Tibial nerve (tissue), 4 donors: ENCODE measurements around the gene EXD3. TPM values are rescaled to one million over a fixed set of nuclear protein-coding genes. Genes with fewer than 3 reads are reported as not detected.
A peak's percentile ranks its signal among the peaks of the same experiment; 100 is the strongest.

Experiments
- DNase-seq, 2 donors: peaks; one replicate each; pipeline ENCODE4 v3.0.0-alpha.2; 2019; ENCODE audit warnings: low spot score in 2 of 2
- H3K27ac ChIP-seq, 4 donors: fragments of 200-600 bp; sonication (generic) in 3 of 4; one replicate each; pipeline ENCODE4 v1.5.1; 2017 to 2019; ENCODE audit warnings: mild to moderate bottlenecking in 1 of 4
- H3K27me3 ChIP-seq, 2 donors: fragments of 200-600 bp; sonication (generic) in 1 of 2; one replicate each; pipeline versions ENCODE4 v1.5.1 to v1.6.0; 2017 to 2019
- H3K36me3 ChIP-seq, 3 donors: fragments of 200-600 bp; sonication (generic); one replicate each; pipeline ENCODE4 v1.5.1; 2018 to 2019
- H3K4me1 ChIP-seq, 4 donors: fragments of 200-600 bp; sonication (generic) in 3 of 4; one replicate each; pipeline ENCODE4 v1.5.1; 2017 to 2019
- H3K4me3 ChIP-seq, 4 donors: fragments of 200-600 bp; sonication (generic) in 3 of 4; one replicate each; pipeline ENCODE4 v1.5.1; 2017 to 2019; ENCODE audit warnings: mild to moderate bottlenecking in 1 of 4, moderate library complexity in 1 of 4
- H3K9me3 ChIP-seq, 4 donors: fragments of 200-600 bp; sonication (generic) in 3 of 4; one replicate each; pipeline ENCODE4 v1.5.1; 2017 to 2019
- CTCF ChIP-seq, 5 experiments: fragments of 200-600 bp in 3 of 5; fragments of 450-650 bp in 2 of 5; sonication (generic) in 3 of 5; IDR thresholded peaks; one replicate each; pipeline ENCODE4 v1.5.1; 2016 to 2019; ENCODE audit warnings: antibody characterized with exemption in 5 of 5, mild to moderate bottlenecking in 3 of 5, moderate library complexity in 2 of 5
- EP300 ChIP-seq, 2 donors: sonication (generic); formaldehyde crosslinking; IDR thresholded peaks; one replicate each; pipeline ENCODE4 v1.6.1; 2017; ENCODE audit warnings: antibody characterized with exemption in 2 of 2, mild to moderate bottlenecking in 1 of 2
- POLR2A ChIP-seq, 2 donors: fragments of 450-650 bp; IDR thresholded peaks; one replicate each; pipeline ENCODE4 v1.6.1; 2017; ENCODE audit warnings: antibody characterized with exemption in 2 of 2, mild to moderate bottlenecking in 2 of 2, moderate library complexity in 2 of 2
- WGBS, 2 donors: methylation state at CpG; one replicate each; pipeline ENCODE4 v1.1.5; 2018; 5-methylcytosine and 5-hydroxymethylcytosine counted together
- total RNA-seq, 4 donors: library from RNA; depleted of rRNA; stranded (reverse); fragments of >200 nt; gene quantifications; one replicate each; pipeline ENCODE4 v1.1.0, GENCODE V29; 2016

The EXD3 gene
- total RNA-seq, 4 donors from 2014 or later = 27.6 to 99.9 (median 55.2) TPM

GRCh38 chr9:137271696-137272076 is 151.3 kb downstream of the EXD3 start:
- Histone ChIP-seq H3K4me3 (no peak overlapping the region), H3K36me3 (peaks cover 3 to 74% (median 9%) of the 10 kb centered on the region in 3 donors), H3K27ac (no peak overlapping the region)

GRCh38 chr9:137270929-137271695 is 151.8 kb downstream of the EXD3 start:
- 70 to 74% methylated on average over 24 to 32 of the region's 32 CpGs for WGBS, 2 donors

More at GRCh38 chr9:137271696-137272076, 151.3 kb downstream of the EXD3 start:
- no peak for DNase-seq
- peaks cover 0 to 17% of the 10 kb centered on the region in 2 donors for H3K27me3 ChIP-seq
- 39 to 41% methylated on average over 3 of the region's 3 CpGs for WGBS, 2 donors
- TF ChIP-seq POLR2A (IDR thresholded peaks at IDR 0.05) = no peak
- TF ChIP-seq EP300 (IDR thresholded peaks at IDR 0.05) = no peak
- no peak for TF ChIP-seq CTCF (IDR thresholded peaks at IDR 0.05)
- no peaks in the 10 kb centered on the region for H3K9me3 ChIP-seq
- H3K4me1 ChIP-seq = peaks cover 0 to 19% (median 11%) of the 10 kb centered on the region in 4 donors

GRCh38 chr9:137269231-137269772 is 153.7 kb downstream of the EXD3 start:
- Histone ChIP-seq H3K36me3 (peaks cover 3 to 98% (median 18%) of the 10 kb centered on the region in 3 donors), H3K27ac (peak overlapping the region in 2 of 4 donors; percentile 18 to 25), H3K27me3 (peaks cover 0 to under 1% of the 10 kb centered on the region in 2 donors), H3K4me3 (peak overlapping the region in 1 of 4 donors; percentile 5), H3K4me1 (peaks cover 0 to 11% (median 1%) of the 10 kb centered on the region in 4 donors), H3K9me3 (no peaks in the 10 kb centered on the region)
- WGBS, 2 donors = 54 to 67% methylated on average over 17 of the region's 17 CpGs
- DNase-seq = no peak
- TF ChIP-seq POLR2A (IDR thresholded peaks at IDR 0.05) (no peak), CTCF (IDR thresholded peaks at IDR 0.05) (no peak), EP300 (IDR thresholded peaks at IDR 0.05) (no peak)

More at GRCh38 chr9:137270929-137271695, 151.8 kb downstream of the EXD3 start:
- H3K36me3 ChIP-seq = peaks cover 3 to 79% (median 13%) of the 10 kb centered on the region in 3 donors
- peaks cover 0 to 13% (median 6%) of the 10 kb centered on the region in 4 donors for H3K4me1 ChIP-seq
- H3K4me3 ChIP-seq = no peak overlapping the region
- H3K9me3 ChIP-seq = no peaks in the 10 kb centered on the region
- no peak overlapping the region for H3K27ac ChIP-seq
- peaks cover 0 to 11% of the 10 kb centered on the region in 2 donors for H3K27me3 ChIP-seq
- TF ChIP-seq CTCF (IDR thresholded peaks at IDR 0.05) (no peak), EP300 (IDR thresholded peaks at IDR 0.05) (no peak), POLR2A (IDR thresholded peaks at IDR 0.05) (no peak)
- DNase-seq = no peak

GRCh38 chr9:137268538-137269201 is 154.3 kb downstream of the EXD3 start:
- 71 to 81% methylated on average over 19 of the region's 19 CpGs for WGBS, 2 donors
- H3K4me3 ChIP-seq = peak overlapping the region in 1 of 4 donors; percentile 5
- H3K27me3 ChIP-seq = no peaks in the 10 kb centered on the region
- peaks cover 0 to 11% (median 1%) of the 10 kb centered on the region in 4 donors for H3K4me1 ChIP-seq
- H3K36me3 ChIP-seq = peaks cover 3 to 99% (median 21%) of the 10 kb centered on the region in 3 donors
- H3K9me3 ChIP-seq = no peaks in the 10 kb centered on the region
- TF ChIP-seq EP300 (IDR thresholded peaks at IDR 0.05) = no peak
- TF ChIP-seq POLR2A (IDR thresholded peaks at IDR 0.05) = no peak
- no peak for TF ChIP-seq CTCF (IDR thresholded peaks at IDR 0.05)
- peak overlapping the region in 1 of 4 donors; percentile 25 for H3K27ac ChIP-seq
- no peak for DNase-seq
